Measurements from ENCODE around the gene PPOX. TPM values are rescaled to one million over a fixed set of nuclear protein-coding genes. Genes with fewer than 3 reads are reported as not detected.
A peak's percentile ranks its signal among the peaks of the same experiment; 100 is the strongest.

Gene PPOX
- total RNA-seq, 1 donor from 2014 or later: 18.3 TPM

GRCh38 chr1:161195171-161195570, 28.9 kb downstream of the PPOX start:
- Histone ChIP-seq H3K27me3 (no peaks in the 10 kb centered on the region), H3K4me3 (no peak overlapping the region), H3K9ac (no peak overlapping the region), H3K79me2 (ENCODE audit: low read depth) (no peaks in the 10 kb centered on the region), H3K4me2 (no peak overlapping the region), H3K9me3 (ENCODE audit: low read depth) (no peaks in the 10 kb centered on the region), H3K4me1 (peaks cover 41% of the 10 kb centered on the region), H2AFZ (replicated peaks) (no peak overlapping the region), H3F3A (ENCODE audit: low read depth) (peaks cover 27% of the 10 kb centered on the region), H4K20me1 (ENCODE audit: low read depth) (no peaks in the 10 kb centered on the region), H3K27ac (no peak overlapping the region), H3K36me3 (no peaks in the 10 kb centered on the region)
- peaks cover 8% of the 10 kb centered on the region for H3K27me3 Mint-ChIP-seq (ENCODE audit: insufficient read depth, low read depth)
- no peak for DNase-seq (ENCODE audit: low spot score)
- H3K4me1 Mint-ChIP-seq: peaks cover 48% of the 10 kb centered on the region
- TF ChIP-seq, protein P1, sequence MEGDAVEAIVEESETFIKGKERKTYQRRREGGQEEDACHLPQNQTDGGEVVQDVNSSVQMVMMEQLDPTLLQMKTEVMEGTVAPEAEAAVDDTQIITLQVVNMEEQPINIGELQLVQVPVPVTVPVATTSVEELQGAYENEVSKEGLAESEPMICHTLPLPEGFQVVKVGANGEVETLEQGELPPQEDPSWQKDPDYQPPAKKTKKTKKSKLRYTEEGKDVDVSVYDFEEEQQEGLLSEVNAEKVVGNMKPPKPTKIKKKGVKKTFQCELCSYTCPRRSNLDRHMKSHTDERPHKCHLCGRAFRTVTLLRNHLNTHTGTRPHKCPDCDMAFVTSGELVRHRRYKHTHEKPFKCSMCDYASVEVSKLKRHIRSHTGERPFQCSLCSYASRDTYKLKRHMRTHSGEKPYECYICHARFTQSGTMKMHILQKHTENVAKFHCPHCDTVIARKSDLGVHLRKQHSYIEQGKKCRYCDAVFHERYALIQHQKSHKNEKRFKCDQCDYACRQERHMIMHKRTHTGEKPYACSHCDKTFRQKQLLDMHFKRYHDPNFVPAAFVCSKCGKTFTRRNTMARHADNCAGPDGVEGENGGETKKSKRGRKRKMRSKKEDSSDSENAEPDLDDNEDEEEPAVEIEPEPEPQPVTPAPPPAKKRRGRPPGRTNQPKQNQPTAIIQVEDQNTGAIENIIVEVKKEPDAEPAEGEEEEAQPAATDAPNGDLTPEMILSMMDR (IDR thresholded peaks at IDR 0.05): no peak
- TF ChIP-seq EZH2 (IDR thresholded peaks at IDR 0.05) (no peak), EZH2phosphoT487 (IDR thresholded peaks at IDR 0.05) (no peak)
- no peaks in the 10 kb centered on the region for H3K9me3 Mint-ChIP-seq
- H3K27ac Mint-ChIP-seq: no peak overlapping the region
- no peak overlapping the region for H3K4me3 Mint-ChIP-seq
- no peaks in the 10 kb centered on the region for H3K36me3 Mint-ChIP-seq

- H3K36me3 Mint-ChIP-seq: no peaks in the 10 kb centered on the region
- no peaks in the 10 kb centered on the region for H3K9me3 ChIP-seq (ENCODE audit: low read depth)
- H3K79me2 ChIP-seq (ENCODE audit: low read depth): no peaks in the 10 kb centered on the region
- H3K4me2 ChIP-seq: no peak overlapping the region
- TF ChIP-seq EZH2phosphoT487 (IDR thresholded peaks at IDR 0.05): no peak
- TF ChIP-seq, protein P1 (IDR thresholded peaks at IDR 0.05): no peak
- no peak for TF ChIP-seq EZH2 (IDR thresholded peaks at IDR 0.05)
- H3K36me3 ChIP-seq: no peaks in the 10 kb centered on the region
- H3K9me3 Mint-ChIP-seq: no peaks in the 10 kb centered on the region
- H3K4me3 Mint-ChIP-seq: peak overlapping the region; percentile 27
- peaks cover 50% of the 10 kb centered on the region for H3K4me1 ChIP-seq
- H3K9ac ChIP-seq: no peak overlapping the region
- no peak overlapping the region for H3K4me3 ChIP-seq
- no peaks in the 10 kb centered on the region for H3K27me3 ChIP-seq
- H3F3A ChIP-seq (ENCODE audit: low read depth): peaks cover 36% of the 10 kb centered on the region
- no peak overlapping the region for H3K27ac ChIP-seq
- peaks cover 55% of the 10 kb centered on the region for H3K4me1 Mint-ChIP-seq
- DNase-seq (ENCODE audit: low spot score): no peak
- no peak overlapping the region for H2AFZ ChIP-seq (replicated peaks)
- no peaks in the 10 kb centered on the region for H4K20me1 ChIP-seq (ENCODE audit: low read depth)
- H3K27ac Mint-ChIP-seq: peak overlapping the region; percentile 10
- peaks cover 8% of the 10 kb centered on the region for H3K27me3 Mint-ChIP-seq (ENCODE audit: insufficient read depth, low read depth)
Measured at GRCh38 chr1:161196111-161196510, 29.9 kb downstream of the PPOX start.

DNA sequence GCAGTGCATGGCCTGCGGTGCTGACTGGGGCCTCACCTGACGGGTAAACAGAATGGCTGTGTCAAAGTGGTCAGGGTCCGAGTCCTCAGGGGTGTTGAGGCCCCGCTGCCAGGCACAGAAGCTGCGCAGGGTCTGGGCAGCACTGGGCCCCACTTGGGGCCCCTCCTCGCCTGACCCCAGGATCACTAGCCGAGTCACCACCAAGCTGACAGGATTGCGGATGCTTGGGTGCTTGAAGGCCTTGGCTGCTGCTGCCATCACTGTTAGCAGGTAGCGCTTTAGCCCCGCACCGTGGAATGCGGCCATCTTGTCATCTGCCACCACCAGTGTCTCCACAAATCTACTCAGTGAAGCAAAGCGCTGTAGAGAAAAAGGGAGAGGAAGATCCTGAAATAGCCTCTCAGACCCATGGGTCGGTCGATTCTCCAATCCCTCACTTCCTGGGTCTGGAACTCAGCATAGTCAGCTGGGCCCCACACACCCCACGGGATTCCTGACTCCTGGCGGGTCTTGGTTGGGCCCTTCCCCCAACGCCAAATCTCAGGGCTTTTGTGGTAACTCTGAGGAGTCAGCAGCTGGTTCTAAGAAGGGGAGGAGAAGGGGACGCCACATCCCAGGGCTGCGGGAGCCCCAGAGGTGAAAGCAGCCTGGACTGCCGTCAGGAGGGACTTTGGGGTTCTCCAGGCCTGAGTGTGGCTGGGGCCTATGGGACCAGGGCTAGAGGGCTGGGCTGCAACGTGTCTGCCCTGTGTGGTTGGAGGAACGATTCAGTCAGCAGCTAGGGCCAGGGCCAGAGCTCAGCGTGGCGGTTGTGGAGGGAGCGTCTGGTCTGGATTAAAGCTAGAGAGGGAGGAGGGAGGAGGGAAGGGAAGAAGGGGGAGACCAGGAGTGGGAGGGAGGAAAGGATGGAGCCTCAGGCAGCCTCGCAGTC, 30.6 kb downstream of the PPOX start:
- Mint-ChIP-seq H3K27me3 (ENCODE audit: insufficient read depth, low read depth) (peaks cover 7% of the 10 kb centered on the region), H3K4me1 (peaks cover 58% of the 10 kb centered on the region), H3K27ac (peak overlapping the region; percentile 90), H3K36me3 (no peaks in the 10 kb centered on the region), H3K4me3 (peak overlapping the region; percentile 62), H3K9me3 (no peaks in the 10 kb centered on the region)
- Histone ChIP-seq H3K36me3 (no peaks in the 10 kb centered on the region), H2AFZ (replicated peaks) (no peak overlapping the region), H3K27ac (peak overlapping the region; percentile 5), H3K79me2 (ENCODE audit: low read depth) (no peaks in the 10 kb centered on the region), H3K4me3 (peak overlapping the region; percentile 11), H3K4me2 (peak overlapping the region; percentile 83), H3K9me3 (ENCODE audit: low read depth) (no peaks in the 10 kb centered on the region), H4K20me1 (ENCODE audit: low read depth) (no peaks in the 10 kb centered on the region), H3F3A (ENCODE audit: low read depth) (peaks cover 42% of the 10 kb centered on the region), H3K9ac (peak overlapping the region; percentile 0), H3K4me1 (peaks cover 57% of the 10 kb centered on the region), H3K27me3 (no peaks in the 10 kb centered on the region)
- peak; percentile 71 for DNase-seq (ENCODE audit: low spot score)
- TF ChIP-seq, protein P1 (IDR thresholded peaks at IDR 0.05): no peak
- TF ChIP-seq EZH2 (IDR thresholded peaks at IDR 0.05) (no peak), EZH2phosphoT487 (IDR thresholded peaks at IDR 0.05) (no peak)

Data from neural progenitor cell (in vitro differentiated cells).